Body of pancreas (tissue), 4 donors: Measurements from ENCODE around the gene DNAAF9. TPM values are rescaled to one million over a fixed set of nuclear protein-coding genes. Genes with fewer than 3 reads are reported as not detected.
"Not testable (repeated sequence)": the region's sequence is repeated elsewhere in the genome, so short reads cannot be mapped to it uniquely, and the experiment has no call there.

Source experiments
- ATAC-seq: fragments of 150-250 bp; one replicate; pipeline ENCODE4 v1.9.1; 2016
- DNase-seq, 4 donors: peaks; one replicate each; pipeline ENCODE4 v3.0.0-alpha.2; 2019
- H3K27ac ChIP-seq, 4 donors: fragments of 200-600 bp; sonication (generic); 1 replicate in 3 of 4; 2 replicates in 1 of 4; pipeline versions ENCODE4 v1.5.1 to v1.6.1; 2016 to 2019; ENCODE audit warnings: mild to moderate bottlenecking in 1 of 4, mixed read lengths in 1 of 4, moderate library complexity in 1 of 4
- H3K27me3 ChIP-seq, 2 donors: fragments of 200-600 bp; sonication (generic); one replicate each; pipeline ENCODE4 v1.6.0; 2016; ENCODE audit warnings: mild to moderate bottlenecking in 1 of 2
- H3K36me3 ChIP-seq, 2 donors: fragments of 200-600 bp; sonication (generic); replicated peaks in 1 of 2; 2 replicates each; pipeline ENCODE4 v1.5.1; 2016; ENCODE audit warnings: low read depth in 2 of 2; ENCODE audit not compliant: insufficient read depth in 1 of 2
- H3K4me1 ChIP-seq: fragments of 200-600 bp; sonication (generic); one replicate; pipeline ENCODE4 v1.6.0; 2016
- H3K4me3 ChIP-seq, 2 donors: fragments of 200-600 bp; sonication (generic); 1 replicate in 1 of 2; 2 replicates in 1 of 2; pipeline ENCODE4 v1.5.1; 2016 to 2019
- H3K9me3 ChIP-seq, 3 donors: fragments of 200-600 bp; sonication (generic); 1 replicate in 2 of 3; 2 replicates in 1 of 3; pipeline ENCODE4 v1.5.1; 2016
- CTCF ChIP-seq, 7 experiments: fragments of 450-650 bp in 4 of 7; fragments of 200-600 bp in 3 of 7; sonication (generic) in 3 of 7; IDR thresholded peaks; one replicate each; pipeline ENCODE4 v1.5.1; 2016 to 2019; ENCODE audit warnings: antibody characterized with exemption in 7 of 7
- POLR2A ChIP-seq, 3 donors: fragments of 450-650 bp; IDR thresholded peaks; one replicate each; pipeline ENCODE4 v1.6.1; 2016; ENCODE audit warnings: antibody characterized with exemption in 3 of 3, mild to moderate bottlenecking in 2 of 3
- WGBS, 2 donors: methylation state at CpG; one replicate each; pipeline ENCODE4 v1.1.5; 2017; 5-methylcytosine and 5-hydroxymethylcytosine counted together
- intact Hi-C: fragments of 100-400 bp; cut with DNase I; formaldehyde crosslinking; loops from one replicate; pipeline ENCODE4 v1.15.1; 2023
- total RNA-seq, 2 donors: library from RNA; depleted of rRNA; stranded (reverse); fragments of >200 nt; gene quantifications; one replicate each; pipeline ENCODE4 v1.1.0, GENCODE V29; 2016

The DNAAF9 gene
- total RNA-seq, 2 donors from 2014 or later = 10.1 to 13.2 TPM

GRCh38 chr20:3423126-3423525 lies 15.7 kb upstream of the DNAAF9 start:
- ATAC-seq = no peak
- no peak for TF ChIP-seq CTCF (IDR thresholded peaks at IDR 0.05)
- H3K27me3 ChIP-seq = no peaks in the 10 kb centered on the region

GRCh38 chr20:3421985-3422384 lies 14.5 kb upstream of the DNAAF9 start:
- DNase-seq (no peak), ATAC-seq (no peak)
- Histone ChIP-seq H3K27me3 (no peaks in the 10 kb centered on the region), H3K9me3 (no peaks in the 10 kb centered on the region), H3K27ac (no peak overlapping the region), H3K36me3 (no peaks in the 10 kb centered on the region), H3K4me1 (no peaks in the 10 kb centered on the region), H3K4me3 (no peak overlapping the region)
- intact Hi-C loops = no loop called here
- WGBS, 2 donors = 72 to 80% methylated on average over 6 of the region's 6 CpGs
- TF ChIP-seq CTCF (IDR thresholded peaks at IDR 0.05) (no peak), POLR2A (IDR thresholded peaks at IDR 0.05) (no peak)

More at GRCh38 chr20:3423126-3423525, 15.7 kb upstream of the DNAAF9 start:
- Histone ChIP-seq H3K9me3 (no peaks in the 10 kb centered on the region), H3K36me3 (no peaks in the 10 kb centered on the region), H3K4me1 (no peaks in the 10 kb centered on the region), H3K4me3 (no peak overlapping the region), H3K27ac (no peak overlapping the region)
- DNase-seq = no peak
- WGBS, 2 donors = 62 to 77% methylated on average over 5 of the region's 5 CpGs
- intact Hi-C loops = no loop called here

GRCh38 chr20:3420211-3420707 lies 12.8 kb upstream of the DNAAF9 start:
- 56 to 58% methylated on average over 3 of the region's 3 CpGs for WGBS, 2 donors
- intact Hi-C loops = no loop called here
- Histone ChIP-seq H3K4me1 (no peaks in the 10 kb centered on the region), H3K27ac (no peak overlapping the region), H3K27me3 (no peaks in the 10 kb centered on the region), H3K9me3 (no peaks in the 10 kb centered on the region), H3K4me3 (no peak overlapping the region), H3K36me3 (no peaks in the 10 kb centered on the region)
- ATAC-seq = no peak
- DNase-seq = peak in 3 of 4 donors; percentile 12 to 63 (median 17)
- no peak for TF ChIP-seq POLR2A (IDR thresholded peaks at IDR 0.05)
- TF ChIP-seq CTCF (IDR thresholded peaks at IDR 0.05) = no peak

- DNase-seq, H3K9me3 ChIP-seq, H3K4me3 ChIP-seq, H3K27ac ChIP-seq, H3K4me1 ChIP-seq, H3K27me3 ChIP-seq, ATAC-seq, H3K36me3 ChIP-seq, intact Hi-C loops: not testable (repeated sequence)
- 78 to 87% methylated on average over 1 of the region's 1 CpG for WGBS, 2 donors
These were observed 10.7 kb upstream of the DNAAF9 start for GRCh38 chr20:3418161-3418560.

GRCh38 chr20:3414122-3414521 lies 6.7 kb upstream of the DNAAF9 start:
- Histone ChIP-seq H3K4me3 (no peak overlapping the region), H3K9me3 (no peaks in the 10 kb centered on the region), H3K36me3 (no peaks in the 10 kb centered on the region), H3K4me1 (peaks cover 3% of the 10 kb centered on the region), H3K27ac (no peak overlapping the region), H3K27me3 (no peaks in the 10 kb centered on the region)
- TF ChIP-seq POLR2A (IDR thresholded peaks at IDR 0.05) (no peak), CTCF (IDR thresholded peaks at IDR 0.05) (no peak)
- ATAC-seq = no peak
- no peak for DNase-seq
- 77 to 79% methylated on average over 2 of the region's 2 CpGs for WGBS, 2 donors
- intact Hi-C loops = no loop called here
